MM.1S (cell line): ENCODE measurements around the gene KLF9.

Experiments used
- DNase-seq: peaks from one replicate; pipeline ENCODE4 v3.0.0-alpha.2; 2015
- H2AFZ ChIP-seq: fragments of 300-600 bp; sonication (generic); 2 replicates; pipeline ENCODE4 v1.6.0; 2016; ENCODE audit warnings: antibody characterized with exemption, low read length
- H3F3A ChIP-seq: fragments of 300-600 bp; sonication (generic); 2 replicates; pipeline ENCODE4 v1.6.1; 2016; ENCODE audit warnings: mild to moderate bottlenecking, antibody characterized with exemption, low read length, moderate library complexity, mixed read lengths; ENCODE audit not compliant: insufficient read depth
- H3K27ac ChIP-seq: fragments of 300-600 bp; sonication (generic); 2 replicates; pipeline ENCODE4 v1.5.1; 2016; ENCODE audit warnings: mild to moderate bottlenecking, low read length
- H3K27me3 ChIP-seq: fragments of 300-600 bp; sonication (generic); replicated peaks from 2 replicates; pipeline ENCODE4 v1.6.0; 2016; ENCODE audit warnings: low read length; ENCODE audit not compliant: insufficient read depth
- H3K36me3 ChIP-seq: fragments of 300-600 bp; sonication (generic); replicated peaks from 2 replicates; pipeline ENCODE4 v1.6.1; 2016; ENCODE audit warnings: mild to moderate bottlenecking, low read length, mixed read lengths; ENCODE audit not compliant: insufficient read depth
- H3K4me1 ChIP-seq: fragments of 300-600 bp; sonication (generic); 2 replicates; pipeline ENCODE4 v1.6.1; 2016; ENCODE audit warnings: low read length, mixed read lengths
- H3K4me2 ChIP-seq: fragments of 300-600 bp; sonication (generic); 2 replicates; pipeline ENCODE4 v1.6.0; 2016; ENCODE audit warnings: low read depth, low read length
- H3K4me3 ChIP-seq: fragments of 300-600 bp; sonication (generic); 2 replicates; pipeline ENCODE4 v1.5.1; 2016; ENCODE audit warnings: low read length, mixed read lengths
- H3K79me2 ChIP-seq: fragments of 300-600 bp; sonication (generic); 2 replicates; pipeline ENCODE4 v1.6.1; 2016; ENCODE audit warnings: mixed run types, low read length, mixed read lengths
- H3K9ac ChIP-seq: fragments of 300-600 bp; sonication (generic); 2 replicates; pipeline ENCODE4 v1.6.1; 2016; ENCODE audit warnings: low read length, mixed read lengths
- H3K9me2 ChIP-seq: fragments of 300-600 bp; sonication (generic); replicated peaks from 2 replicates; pipeline ENCODE4 v1.6.1; 2016; ENCODE audit warnings: mild to moderate bottlenecking, low read length, mixed read lengths; ENCODE audit not compliant: insufficient read depth
- H3K9me3 ChIP-seq: fragments of 300-600 bp; sonication (generic); replicated peaks from 2 replicates; pipeline ENCODE4 v1.6.1; 2016; ENCODE audit warnings: mild to moderate bottlenecking, low read length, mixed read lengths; ENCODE audit not compliant: insufficient read depth
- H4K20me1 ChIP-seq: fragments of 300-600 bp; sonication (generic); 2 replicates; pipeline ENCODE4 v1.6.1; 2016; ENCODE audit warnings: mild to moderate bottlenecking, low read length, moderate library complexity, mixed read lengths; ENCODE audit not compliant: insufficient read depth
- EZH2 ChIP-seq: fragments of 300-600 bp; sonication (generic); optimal IDR thresholded peaks from 2 replicates; pipeline ENCODE3; 2017; ENCODE audit warnings: low read depth, mild to moderate bottlenecking, antibody characterized with exemption, low read length, mixed read lengths
- EZH2phosphoT487 ChIP-seq: fragments of 300-600 bp; sonication (generic); IDR thresholded peaks from 2 replicates; pipeline ENCODE4 v1.6.1; 2018; ENCODE audit warnings: antibody characterized with exemption, low read length
- TF ChIP-seq, protein P1 (sequence below): fragments of 300-600 bp; sonication (generic); IDR thresholded peaks from 2 replicates; pipeline ENCODE4 v1.5.1; 2016; ENCODE audit warnings: antibody characterized with exemption, low read length, mixed read lengths

The KLF9 gene

DNA sequence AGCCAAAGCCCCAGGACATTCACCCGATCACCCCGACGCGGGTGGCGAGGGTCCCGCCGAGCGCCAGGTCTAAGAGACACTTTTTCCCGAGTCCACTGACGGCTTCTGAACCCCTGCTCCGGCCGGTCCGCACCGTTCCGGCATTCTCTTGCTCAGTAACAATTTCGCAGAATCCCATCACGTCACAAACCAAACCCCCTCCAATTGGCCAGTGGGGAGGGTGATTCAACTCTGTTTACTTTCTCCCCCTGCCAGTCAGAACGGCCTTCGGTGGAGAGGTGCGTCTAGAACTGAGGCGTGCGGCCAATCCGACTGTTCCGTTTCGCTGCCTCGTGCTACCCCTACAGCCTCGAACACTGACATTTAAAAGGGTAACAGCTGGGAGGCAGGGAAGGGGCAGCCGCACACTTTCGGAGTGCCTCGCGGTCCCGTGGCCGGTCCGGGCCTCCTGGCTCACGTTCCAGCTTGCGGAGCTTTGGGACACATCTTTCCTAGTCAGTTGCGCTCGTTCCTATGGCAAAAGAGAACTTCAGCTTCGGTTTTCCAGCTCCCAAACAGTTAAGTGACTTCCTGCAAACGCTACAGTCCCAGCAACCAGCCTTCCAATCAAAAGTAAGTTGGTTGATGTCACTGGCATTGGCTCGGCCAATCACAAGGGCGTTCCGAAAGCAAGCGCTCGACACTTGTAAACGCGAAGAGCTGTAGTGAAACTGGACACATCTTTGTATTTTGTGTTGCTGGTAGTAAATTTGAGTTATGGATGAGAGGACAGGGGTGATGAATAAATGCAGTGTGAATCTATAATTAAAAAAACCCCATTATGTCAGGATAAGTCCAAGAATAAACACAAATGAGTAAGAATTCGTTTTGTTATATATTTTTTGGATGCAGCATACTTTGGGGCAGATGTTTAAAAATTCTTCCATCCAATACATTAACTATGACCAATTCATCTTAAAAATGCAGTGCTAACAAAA lies at the start of gene KLF9:
KLF9 (minus strand) TSS at position 859 of the 977 bp plus-strand sequence. CDS start 1,294 bp downstream, outside the sequence.
- Histone ChIP-seq H3K79me2 (peaks cover 4% of the 10 kb centered on the region; the same call in 1 of the 2 replicates), H3K9me3 (no peaks in the 10 kb centered on the region), H3F3A (peaks cover 24% of the 10 kb centered on the region), H3K36me3 (no peaks in the 10 kb centered on the region), H3K27me3 (no peaks in the 10 kb centered on the region), H3K9me2 (no peaks in the 10 kb centered on the region), H3K9ac (peak within 1 kb of the TSS; percentile 78), H3K27ac (peak within 1 kb of the TSS; percentile 93), H3K4me2 (peak within 1 kb of the TSS; percentile 85), H2AFZ (peak within 1 kb of the TSS; percentile 71), H3K4me1 (peaks cover 10% of the 10 kb centered on the region), H4K20me1 (no peaks in the 10 kb centered on the region), H3K4me3 (peak within 1 kb of the TSS; percentile 68)
- peak; percentile 94 for DNase-seq
- no peak for TF ChIP-seq EZH2phosphoT487
- TF ChIP-seq, protein P1, sequence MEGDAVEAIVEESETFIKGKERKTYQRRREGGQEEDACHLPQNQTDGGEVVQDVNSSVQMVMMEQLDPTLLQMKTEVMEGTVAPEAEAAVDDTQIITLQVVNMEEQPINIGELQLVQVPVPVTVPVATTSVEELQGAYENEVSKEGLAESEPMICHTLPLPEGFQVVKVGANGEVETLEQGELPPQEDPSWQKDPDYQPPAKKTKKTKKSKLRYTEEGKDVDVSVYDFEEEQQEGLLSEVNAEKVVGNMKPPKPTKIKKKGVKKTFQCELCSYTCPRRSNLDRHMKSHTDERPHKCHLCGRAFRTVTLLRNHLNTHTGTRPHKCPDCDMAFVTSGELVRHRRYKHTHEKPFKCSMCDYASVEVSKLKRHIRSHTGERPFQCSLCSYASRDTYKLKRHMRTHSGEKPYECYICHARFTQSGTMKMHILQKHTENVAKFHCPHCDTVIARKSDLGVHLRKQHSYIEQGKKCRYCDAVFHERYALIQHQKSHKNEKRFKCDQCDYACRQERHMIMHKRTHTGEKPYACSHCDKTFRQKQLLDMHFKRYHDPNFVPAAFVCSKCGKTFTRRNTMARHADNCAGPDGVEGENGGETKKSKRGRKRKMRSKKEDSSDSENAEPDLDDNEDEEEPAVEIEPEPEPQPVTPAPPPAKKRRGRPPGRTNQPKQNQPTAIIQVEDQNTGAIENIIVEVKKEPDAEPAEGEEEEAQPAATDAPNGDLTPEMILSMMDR: no peak
- no peak for TF ChIP-seq EZH2

DNA sequence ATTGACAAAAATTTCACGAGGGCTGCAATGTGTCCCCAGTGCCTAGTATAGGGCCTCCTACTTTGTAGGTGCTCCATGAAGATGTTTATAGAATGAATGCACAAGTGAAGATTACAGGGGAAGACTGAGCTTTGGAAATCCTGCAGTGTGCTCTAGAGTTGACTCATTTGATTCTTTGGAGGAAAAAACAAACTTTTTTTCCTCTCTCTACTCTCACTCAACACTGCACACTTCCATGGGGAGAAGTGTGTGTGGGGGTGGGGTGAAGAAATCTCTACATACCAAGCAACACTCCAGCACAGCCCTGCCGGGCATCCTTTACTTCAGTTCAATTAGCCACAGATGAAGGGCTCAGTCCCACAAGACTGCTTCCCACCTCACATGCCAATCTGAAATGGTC lies 49.4 kb upstream of the KLF9 start:
- Histone ChIP-seq H3K9me3 (no peaks in the 10 kb centered on the region), H4K20me1 (no peaks in the 10 kb centered on the region), H3K36me3 (no peaks in the 10 kb centered on the region), H3K27me3 (no peaks in the 10 kb centered on the region), H2AFZ (no peak overlapping the region), H3K27ac (no peak overlapping the region), H3K79me2 (no peaks in the 10 kb centered on the region), H3K4me2 (no peak overlapping the region), H3K4me1 (no peaks in the 10 kb centered on the region), H3K4me3 (no peak overlapping the region), H3K9ac (no peak overlapping the region), H3K9me2 (no peaks in the 10 kb centered on the region), H3F3A (no peaks in the 10 kb centered on the region)
- DNase-seq: no peak
- TF ChIP-seq, protein P1: no peak
- TF ChIP-seq EZH2phosphoT487: no peak
- TF ChIP-seq EZH2: no peak

GRCh38 chr9:70462300-70462699 lies 47.8 kb upstream of the KLF9 start:
- Histone ChIP-seq H3K4me2 (no peak overlapping the region), H3K27ac (no peak overlapping the region), H3K4me1 (no peaks in the 10 kb centered on the region), H3K9ac (no peak overlapping the region), H3K9me3 (no peaks in the 10 kb centered on the region), H2AFZ (no peak overlapping the region), H3K79me2 (no peaks in the 10 kb centered on the region), H3K27me3 (no peaks in the 10 kb centered on the region), H3K9me2 (no peaks in the 10 kb centered on the region), H4K20me1 (no peaks in the 10 kb centered on the region), H3K4me3 (no peak overlapping the region), H3K36me3 (no peaks in the 10 kb centered on the region), H3F3A (no peaks in the 10 kb centered on the region)
- TF ChIP-seq EZH2 (no peak), EZH2phosphoT487 (no peak)
- no peak for DNase-seq

- H3K27ac ChIP-seq: no peak overlapping the region
- H3F3A ChIP-seq: no peaks in the 10 kb centered on the region
- no peak overlapping the region for H2AFZ ChIP-seq
- H3K9me3 ChIP-seq: no peaks in the 10 kb centered on the region
- H3K4me3 ChIP-seq: no peak overlapping the region
- no peaks in the 10 kb centered on the region for H3K9me2 ChIP-seq
- no peak overlapping the region for H3K9ac ChIP-seq
- DNase-seq: no peak
- TF ChIP-seq EZH2phosphoT487: no peak
- H4K20me1 ChIP-seq: no peaks in the 10 kb centered on the region
- H3K27me3 ChIP-seq: no peaks in the 10 kb centered on the region
- H3K36me3 ChIP-seq: no peaks in the 10 kb centered on the region
- no peaks in the 10 kb centered on the region for H3K4me1 ChIP-seq
- H3K79me2 ChIP-seq: no peaks in the 10 kb centered on the region
- H3K4me2 ChIP-seq: no peak overlapping the region
These were observed 42.8 kb upstream of the KLF9 start for GRCh38 chr9:70457235-70457634.
